Measurements from ENCODE around the gene TRPM5.

The TRPM5 gene

DNA sequence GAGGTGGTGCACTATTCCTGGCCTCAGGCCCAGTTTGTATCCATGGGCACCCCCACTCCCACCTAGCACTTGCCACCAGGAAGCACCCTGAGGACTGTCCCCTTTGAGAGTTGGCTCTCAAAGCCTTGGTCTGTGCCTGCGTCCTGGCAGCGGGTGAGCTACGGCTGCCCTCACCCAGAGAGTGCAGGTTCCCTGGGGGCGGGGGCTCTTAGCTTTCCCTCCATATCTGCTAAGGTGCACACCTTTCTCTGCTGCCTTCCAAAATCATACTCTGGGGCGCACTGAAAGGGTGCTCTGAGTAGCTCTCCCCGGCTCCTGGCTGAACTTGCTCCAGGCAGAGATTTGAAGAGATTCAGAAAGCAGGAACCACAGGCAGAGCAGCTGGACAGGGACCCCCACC lies 7.6 kb upstream of the TRPM5 start:
- no peak for DNase-seq

DNA sequence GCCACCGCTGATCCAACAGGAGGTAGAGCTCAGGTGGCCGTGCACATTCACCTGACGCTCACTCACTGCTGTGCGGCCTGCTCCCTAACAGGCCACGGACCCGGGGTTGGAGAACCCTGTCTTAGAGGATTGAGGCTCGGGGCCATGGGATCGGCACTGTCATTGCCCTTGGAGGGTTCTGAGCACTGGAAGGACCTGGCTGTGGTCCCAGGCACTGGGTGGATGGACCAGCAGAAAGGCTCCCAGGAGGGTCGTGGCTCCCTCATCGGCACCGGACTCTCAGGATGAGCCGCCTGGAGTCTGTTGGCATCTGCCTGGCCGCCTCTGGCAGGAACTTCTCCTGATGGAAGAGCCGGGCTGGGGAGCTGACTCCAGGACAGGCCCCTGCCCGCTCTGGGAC lies 7.0 kb upstream of the TRPM5 start:
- DNase-seq = no peak

DNA sequence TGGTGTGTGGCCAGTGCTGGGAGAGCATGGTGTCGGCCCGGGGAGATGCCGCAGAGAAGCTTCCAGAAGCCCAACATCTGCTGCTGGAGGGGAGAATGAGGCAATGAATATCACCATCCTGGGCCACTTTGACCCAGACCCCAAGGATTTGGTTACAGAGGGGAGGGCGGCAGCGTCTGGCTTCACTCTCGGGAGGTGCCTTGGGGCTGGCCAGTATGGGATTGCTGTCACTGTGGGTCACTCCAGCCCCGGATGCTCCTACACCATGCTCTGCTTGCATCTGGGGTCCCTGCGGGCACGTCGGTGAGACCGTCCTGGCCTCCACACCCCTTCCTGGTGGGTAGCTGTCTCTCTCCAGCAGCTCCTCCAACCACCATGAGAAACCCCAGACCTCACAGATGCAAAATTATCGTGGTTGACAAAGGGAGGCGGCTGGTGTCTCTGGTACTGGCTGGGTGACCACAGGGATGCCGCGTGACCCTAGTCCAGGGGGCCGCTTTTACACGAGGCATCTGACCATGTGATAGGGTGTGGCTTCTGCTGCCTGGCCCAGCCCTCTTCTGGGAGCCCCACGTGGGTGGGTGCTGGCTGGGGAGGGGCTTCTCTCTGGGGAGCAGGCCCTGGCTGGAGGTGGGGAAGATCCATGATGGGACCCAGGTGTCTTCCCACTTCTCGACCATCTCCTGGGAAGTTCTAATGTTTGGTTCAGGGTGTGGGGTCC lies 6.2 kb upstream of the TRPM5 start:
- DNase-seq = no peak

DNA sequence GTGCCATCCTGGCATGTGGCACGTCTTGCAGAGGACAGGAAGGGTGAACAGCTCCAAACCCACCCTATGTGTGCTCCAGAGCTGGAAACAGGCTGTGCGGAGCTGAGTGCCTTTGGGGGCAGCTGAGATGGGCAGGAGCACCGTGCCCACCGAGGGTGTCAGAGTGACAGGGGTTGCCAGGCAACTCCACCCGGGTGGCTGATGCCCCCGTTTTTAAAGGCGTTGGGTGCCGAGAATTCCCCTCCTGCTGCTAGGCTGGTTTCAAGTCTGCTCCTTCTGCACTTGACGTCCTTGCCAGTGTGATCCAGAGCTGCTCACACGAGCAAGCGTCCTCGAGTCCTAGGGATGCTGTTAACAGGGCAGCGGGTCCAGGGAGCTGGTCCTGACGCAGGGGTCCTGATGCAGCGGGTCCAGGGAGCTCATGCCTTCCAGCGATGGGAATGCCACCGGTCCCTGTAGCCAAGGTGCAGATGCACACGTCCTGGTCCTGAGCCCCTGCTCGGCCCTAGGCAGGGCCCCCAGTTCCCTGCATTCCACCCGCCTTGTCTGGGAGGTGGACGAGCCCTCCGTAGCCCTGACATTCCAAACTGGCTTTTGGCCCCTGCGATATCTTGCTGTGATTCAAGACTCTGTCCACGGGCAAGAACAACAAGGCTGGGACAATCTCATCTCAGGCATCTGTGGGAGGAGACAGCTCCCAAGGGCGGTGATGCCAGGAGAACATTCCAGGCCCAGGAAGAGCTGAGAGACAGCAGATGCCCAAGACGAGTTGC lies 5.4 kb upstream of the TRPM5 start:
- DNase-seq = no peak

DNA sequence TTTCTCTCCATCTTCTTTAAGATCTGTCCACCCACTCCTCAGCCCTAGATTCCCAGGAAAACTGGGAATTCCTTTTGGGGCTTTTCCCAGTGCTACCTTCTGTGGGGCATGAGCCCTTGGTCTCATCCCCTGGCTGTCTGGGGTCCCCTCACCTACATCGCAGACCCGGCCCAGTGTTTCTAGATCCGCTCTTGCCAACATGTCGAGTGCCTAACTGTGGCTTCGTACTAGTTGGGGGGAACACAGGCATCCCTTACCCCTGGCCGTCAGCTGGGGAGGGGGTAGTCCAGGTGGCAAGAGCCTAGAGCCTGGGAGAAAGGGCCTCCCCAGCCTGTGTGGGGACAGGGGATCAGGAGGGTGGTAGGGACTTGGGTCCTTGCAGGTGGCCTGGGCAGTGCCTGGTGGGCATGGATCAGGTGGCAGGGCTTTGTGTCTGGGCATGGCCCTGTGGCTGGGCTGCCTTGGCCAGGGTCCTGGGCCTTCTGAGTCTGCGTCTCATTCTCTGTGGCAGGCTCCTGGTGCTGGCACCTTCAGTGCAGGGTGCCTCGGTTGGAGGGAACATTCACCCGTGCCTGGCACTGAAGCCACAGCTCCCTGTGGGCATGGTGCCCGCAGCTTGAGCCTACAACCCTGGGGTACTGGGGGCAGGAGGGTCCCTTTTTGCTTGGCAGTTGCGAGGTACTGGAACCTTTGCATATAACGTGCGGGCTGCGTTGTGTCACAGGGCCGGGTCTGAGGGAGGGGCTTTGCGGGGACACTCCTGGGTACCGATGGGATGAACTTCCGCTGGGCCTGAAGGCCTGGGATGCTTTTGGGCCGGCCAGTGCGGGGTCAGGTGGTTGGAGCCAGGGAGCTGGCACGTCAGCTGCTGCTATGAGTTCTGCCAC lies 4.6 kb upstream of the TRPM5 start:
- no peak for DNase-seq

DNA sequence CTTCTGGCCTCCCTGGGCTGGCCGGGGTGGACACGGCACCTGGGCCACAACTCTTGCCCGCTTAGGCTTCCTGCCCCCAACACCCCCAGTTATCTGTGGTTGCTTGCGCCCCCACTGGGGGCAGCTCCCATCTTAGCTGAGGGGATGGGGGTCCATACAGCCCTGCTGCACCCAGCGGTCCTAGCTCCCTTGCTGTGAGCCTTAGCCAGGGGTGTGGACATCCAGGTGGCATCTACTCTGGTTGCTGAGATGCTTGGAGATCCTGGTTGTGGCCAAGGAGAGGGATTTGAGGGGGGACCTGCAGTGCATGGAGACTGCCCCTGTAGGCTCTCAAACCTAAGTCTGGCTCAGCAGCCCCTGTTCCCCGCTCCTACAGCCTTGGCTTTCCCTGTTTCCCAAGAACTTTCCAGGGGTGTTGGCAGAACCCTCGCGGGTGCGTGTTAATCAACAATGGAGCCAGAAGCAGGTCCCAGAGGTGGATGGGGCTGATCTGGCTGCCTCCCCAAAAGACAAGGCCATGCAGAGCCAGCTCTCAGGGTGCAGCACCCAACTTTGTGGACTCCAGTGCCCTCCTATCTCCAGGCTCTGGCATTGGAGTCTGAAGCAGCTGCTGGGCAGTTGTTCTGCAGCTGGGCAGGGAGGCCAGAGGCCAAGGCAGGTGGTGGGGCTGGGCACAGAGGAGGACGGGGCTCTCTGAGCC lies 3.8 kb upstream of the TRPM5 start:
- DNase-seq = no peak

DNA sequence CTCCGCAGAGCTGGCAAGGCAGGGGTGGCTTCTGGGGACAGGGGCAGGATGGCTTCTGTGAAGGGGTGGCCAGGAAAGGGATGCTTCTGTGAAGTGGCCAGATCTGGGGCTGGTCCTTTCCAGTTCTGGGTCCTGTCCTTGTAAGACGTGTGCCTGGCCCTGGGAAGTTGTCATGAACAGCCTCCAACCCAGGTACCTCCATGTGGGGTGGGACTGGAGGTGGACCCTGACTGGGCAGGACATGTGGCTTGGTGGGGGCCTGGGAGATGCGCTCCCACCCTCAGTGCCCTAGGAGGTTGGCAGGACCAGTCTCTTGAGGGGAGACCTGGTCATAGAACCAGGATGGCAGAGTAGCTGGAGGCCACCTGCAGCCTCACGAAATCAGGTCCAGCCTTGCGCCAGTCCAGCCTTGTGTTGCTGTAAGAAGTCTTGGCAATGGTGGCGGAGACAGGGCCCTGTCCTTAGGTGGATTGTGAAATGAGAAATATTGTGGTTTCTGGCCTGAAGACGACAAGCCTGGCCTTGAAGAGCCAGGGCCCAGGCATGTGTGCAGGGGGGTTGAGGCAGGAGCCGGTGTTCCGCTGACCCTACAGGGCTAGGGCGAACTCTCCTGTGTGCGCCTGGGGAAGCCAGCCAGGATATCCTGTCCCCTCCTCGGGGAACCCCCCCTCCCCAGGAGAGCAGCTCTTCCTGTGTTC lies 3.1 kb upstream of the TRPM5 start:
- no peak for DNase-seq

DNA sequence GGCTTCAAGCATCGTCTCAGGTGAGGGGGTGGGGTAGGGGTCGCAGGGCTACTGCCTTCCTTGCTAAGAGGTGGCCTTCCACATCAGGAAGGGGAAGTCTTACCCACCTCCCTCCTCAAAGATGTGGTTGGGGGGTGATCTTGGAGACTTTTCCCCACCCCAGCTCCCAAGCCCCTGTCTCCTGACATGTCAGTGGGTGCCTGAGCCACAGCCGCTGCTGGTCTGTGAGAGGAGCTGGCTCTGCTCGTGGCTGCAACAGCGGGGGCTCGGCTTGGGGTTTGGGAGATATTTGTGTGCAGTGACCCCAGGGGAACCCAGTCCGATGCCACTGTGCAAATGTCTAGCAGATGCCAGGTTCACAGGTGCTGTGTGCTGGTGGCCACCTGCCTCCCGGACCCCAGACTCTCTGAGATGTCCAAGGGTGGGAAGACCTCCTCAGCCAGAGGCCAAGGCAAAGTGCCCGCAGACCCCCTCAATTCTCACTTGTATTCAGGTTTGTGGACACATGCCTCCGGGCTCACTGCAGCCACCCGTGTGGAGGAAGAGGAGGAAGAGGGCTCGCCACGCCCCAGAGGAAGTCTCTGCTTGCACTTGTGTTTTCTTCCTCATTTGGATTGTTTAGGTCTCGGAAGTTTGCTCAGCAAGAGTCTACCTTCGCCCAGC lies 2.4 kb upstream of the TRPM5 start:
- peak in 1 of 2 donors; percentile 37 for DNase-seq

DNA sequence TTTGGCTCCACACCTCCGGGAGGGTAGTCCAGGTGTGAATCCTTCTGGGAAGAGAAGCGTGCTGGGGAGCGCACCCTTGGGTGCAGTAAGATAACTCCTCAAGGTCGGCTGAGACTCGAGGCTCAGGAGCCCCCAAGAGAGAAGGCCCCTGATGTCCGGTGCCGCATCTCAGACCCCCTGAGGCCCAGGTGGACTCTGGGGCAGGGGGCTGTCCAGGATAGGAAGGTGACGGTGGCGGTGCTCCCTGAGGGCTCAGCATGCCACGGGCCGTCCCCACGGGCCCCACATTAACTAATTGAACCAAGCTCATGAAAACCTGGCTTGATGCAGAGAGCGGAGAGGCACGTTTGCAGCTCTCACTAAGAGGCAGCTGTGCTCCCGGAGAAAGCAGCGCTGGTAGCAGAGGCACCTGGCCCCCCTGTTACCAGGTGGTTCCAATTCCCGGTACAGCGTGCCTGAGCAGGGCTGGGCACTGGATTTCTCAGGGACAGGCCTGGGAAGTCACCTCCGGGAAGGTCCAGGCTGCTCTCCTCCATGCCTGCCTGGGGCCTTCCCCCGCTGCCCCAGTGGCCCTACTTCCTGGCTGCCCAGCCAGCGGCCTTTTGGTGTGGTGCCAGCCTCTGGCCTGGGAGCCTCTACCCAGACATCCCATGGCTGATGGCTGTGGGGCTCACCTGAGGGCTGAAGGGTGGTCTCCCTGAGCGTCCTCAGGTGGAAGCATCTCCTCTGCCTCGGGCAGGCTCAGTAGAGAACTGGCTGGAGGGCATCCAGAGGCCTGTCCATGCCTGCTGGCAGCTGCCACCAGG lies 1.6 kb upstream of the TRPM5 start:
- no peak for DNase-seq

DNA sequence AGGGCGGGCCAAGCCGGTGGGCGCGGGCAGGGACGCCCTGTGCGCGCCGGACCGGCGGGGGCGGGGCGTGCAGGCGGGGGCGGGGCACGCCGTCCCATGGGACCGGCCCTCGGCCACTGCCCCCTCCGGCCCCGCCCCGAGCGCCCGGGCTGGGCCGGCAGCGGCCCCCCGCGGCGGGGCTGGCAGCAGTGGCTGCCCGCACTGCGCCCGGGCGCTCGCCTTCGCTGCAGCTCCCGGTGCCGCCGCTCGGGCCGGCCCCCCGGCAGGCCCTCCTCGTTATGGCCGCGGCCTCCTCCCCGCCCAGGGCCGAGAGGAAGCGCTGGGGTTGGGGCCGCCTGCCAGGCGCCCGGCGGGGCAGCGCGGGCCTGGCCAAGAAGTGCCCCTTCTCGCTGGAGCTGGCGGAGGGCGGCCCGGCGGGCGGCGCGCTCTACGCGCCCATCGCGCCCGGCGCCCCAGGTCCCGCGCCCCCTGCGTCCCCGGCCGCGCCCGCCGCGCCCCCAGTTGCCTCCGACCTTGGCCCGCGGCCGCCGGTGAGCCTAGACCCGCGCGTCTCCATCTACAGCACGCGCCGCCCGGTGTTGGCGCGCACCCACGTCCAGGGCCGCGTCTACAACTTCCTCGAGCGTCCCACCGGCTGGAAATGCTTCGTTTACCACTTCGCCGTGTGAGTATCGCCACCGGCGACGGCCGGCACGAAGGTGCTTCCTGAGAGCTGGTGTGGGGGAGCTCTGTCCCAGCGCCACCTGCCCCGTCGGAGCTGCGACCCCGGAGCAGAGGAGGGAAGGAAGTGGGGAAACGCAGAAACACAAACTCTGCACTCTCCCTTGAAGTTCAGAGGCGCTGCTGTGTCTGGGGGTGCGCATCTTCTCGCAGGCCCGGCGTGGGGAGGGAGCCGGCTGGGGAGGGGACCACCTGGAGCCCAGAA lies 769 bp upstream of the TRPM5 start, which contains the start of gene KCNQ1:
TSS of gene KCNQ1 (plus strand) at position 188 of the 925 bp plus-strand sequence. CDS start at position 279, 91 bp downstream.
- peak; percentile 64 to 70 for DNase-seq

DNA sequence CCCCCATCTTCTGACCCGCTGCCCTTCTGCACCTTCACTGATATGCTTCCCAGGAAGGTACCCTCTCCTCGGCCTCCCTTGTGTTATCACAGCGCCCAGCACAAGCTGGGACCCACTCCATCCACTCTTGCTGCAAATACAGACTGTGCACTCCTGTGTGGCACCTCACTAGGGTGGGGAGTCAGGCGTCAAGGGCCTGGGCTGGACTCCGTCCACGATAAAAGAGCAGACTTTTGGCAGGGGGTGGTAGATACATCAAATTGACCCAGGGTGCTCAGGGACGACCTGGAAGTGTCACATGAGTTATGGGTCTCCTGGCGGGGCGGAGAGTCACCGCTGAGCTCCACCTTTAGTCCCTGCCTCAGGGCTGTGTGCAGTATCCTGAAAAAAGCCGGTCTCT lies 908 bp downstream of the TRPM5 start:
- no peak for DNase-seq

DNA sequence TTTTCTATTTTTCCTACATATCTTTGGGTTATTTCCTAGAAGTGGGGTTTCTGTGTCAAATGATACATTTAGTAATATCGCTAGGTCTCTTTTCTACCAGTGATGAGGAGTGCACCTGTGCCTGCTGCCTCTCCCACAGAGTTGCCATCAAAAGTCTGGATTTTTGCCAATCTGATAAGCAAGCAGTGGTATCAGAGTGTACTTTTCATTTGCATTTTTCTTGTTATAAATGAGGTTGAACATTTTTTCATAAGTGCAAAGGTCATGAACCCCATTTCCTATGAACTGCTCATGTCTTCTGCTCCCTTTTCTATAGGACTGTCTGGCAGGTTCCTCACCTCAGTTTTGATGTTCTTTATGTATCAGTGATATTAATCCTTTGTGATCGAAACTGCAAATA lies 1.7 kb downstream of the TRPM5 start:
- peak; percentile 17 to 70 for DNase-seq

DNA sequence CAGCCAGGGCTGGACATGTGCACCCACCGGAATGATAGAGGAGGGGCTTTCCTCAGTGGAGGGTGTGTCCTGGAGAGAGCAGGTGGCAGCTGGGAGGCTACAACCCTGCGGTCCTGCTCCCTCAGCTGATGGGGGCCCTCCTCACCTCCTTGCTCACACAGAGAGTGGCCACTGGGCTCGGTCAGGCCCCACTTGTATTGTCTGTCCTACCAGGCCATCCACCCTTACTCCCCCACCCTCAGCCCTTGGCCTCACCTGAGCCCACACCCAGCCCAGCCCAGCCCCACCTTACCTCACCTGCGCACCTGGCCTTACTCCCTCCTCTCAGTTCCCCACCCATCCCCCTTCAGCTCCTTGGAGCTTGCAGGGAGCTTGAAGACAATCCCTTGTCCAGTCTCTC lies 3.1 kb downstream of the TRPM5 start:
- DNase-seq = no peak

DNA sequence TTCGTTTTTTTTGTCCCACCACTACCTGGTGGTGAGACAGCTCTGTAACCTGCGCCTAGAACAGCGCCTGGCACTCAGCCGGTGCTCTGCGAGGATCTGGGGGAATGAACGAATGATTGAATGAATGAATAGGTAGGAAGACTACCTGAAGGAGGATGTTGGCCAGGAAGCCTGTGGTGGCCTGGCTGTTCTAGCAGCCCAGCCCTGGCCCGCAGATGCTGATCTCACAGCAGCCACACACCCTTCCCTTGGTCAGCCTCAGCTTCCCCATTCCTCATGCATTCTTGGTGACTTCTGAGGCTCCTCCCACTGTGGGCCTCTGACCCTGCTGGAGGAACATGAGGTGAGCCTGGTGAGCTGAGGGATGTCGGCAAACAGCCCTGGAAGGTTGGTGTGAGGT lies 3.7 kb downstream of the TRPM5 start:
- peak in 1 of 2 donors; percentile 42 for DNase-seq

DNA sequence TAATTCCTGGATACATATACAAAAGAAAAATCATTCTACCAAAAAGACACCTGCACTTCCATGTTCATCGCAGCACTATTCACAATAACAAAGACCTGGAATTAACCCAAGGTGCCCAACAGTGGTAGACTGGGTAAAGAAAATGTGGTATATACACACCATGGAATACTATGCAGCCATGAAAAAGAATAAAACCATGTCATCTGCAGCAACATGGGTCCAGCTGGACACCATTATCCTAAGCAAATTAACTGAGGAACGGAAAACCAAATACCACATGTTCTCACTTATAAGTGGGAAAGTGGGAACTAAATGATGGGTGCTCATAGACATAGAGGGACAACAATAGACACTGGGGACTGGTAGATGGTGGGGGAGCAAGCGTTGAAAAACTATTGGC lies 4.5 kb downstream of the TRPM5 start:
- no peak for DNase-seq

DNA sequence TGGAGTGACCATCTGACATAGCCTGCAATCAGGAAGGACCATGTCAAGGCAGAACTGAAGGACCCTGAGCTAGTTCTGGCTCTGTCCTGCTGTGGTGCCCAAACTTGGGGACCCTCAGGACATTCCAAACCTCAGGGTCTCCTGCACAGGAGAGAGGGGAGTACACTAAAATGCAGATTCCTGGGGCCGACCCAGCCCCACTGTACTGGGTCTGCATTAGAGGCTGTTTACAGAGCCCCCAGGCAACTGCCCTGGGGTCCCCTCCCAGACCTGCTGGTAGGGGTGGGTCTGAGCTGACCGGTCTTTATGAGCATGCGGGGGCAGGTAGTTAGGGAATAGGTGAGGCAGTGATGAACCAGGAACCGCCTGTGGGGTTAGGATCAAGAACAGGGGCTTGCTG lies 6.8 kb downstream of the TRPM5 start:
- no peak for DNase-seq

DNA sequence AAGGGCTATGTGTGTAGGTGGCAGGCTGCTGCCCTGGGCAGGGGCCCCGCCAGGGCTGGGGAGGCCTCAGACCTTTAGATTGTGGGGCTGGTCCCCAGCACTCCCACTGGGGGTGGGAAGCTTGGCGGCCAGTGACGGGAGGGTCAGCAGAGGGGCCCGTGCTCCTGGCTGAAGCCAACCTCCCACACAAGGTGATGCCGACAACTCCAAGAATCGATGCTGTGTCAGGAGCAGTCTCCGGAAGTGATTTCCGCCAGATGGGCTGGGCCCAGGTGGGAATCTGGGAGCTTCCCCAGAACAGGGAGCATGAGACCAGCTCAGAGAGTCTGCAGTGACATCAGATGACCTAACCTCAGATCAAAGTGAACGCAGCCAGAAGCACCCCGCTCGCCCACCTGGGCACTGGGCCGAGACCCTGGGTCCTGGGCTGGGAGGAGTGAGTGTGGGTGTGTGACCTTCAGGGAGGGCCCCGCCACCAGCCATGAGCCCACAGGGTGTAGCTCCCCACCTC lies 7.7 kb downstream of the TRPM5 start:
- no peak for DNase-seq

DNA sequence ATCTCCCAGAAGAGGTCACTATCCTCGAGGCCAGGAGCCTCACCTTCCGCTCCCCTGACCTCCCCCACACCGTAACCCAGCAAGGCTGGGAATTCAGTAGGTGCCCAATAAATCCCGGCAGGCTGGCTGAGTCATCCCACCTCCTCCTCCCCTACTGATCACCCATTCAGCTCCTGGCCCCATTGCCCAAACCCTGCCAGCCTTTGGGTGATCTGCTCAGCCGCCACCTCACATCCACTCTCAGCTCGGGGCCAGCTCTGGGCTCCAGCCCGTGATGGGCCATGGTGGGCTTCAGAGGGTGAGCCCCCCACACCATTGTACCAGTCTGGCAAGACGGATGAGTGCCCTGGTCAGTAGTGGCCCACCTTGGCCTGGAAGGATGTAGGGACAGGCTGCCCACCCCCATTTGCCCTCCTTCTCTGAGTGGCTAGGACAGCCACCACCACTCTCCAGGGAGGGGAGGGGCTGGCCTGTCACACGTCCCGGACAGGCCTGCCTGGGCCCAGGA lies 8.2 kb downstream of the TRPM5 start:
- DNase-seq = no peak

Measured in CD4-positive, alpha-beta T cell treated with Interleukin-1 beta for 1 hour (primary cell).